ENCODE results near the gene ZDHHC5. TPM values are rescaled to one million over a fixed set of nuclear protein-coding genes. Genes with fewer than 3 reads are reported as not detected.
A peak's percentile ranks its signal among the peaks of the same experiment; 100 is the strongest.

The ZDHHC5 gene
- polyA plus RNA-seq (ENCODE audit: insufficient read length in 3 of 3) = 10 to 100 TPM; 53.7 to 59.9 (median 54.9) TPM
- long read RNA-seq, donor 1, full-length matches to known transcripts = 4 of 13 reads
- long read RNA-seq, donor 1, partial matches to known transcripts = 9 of 13 reads
- long read RNA-seq, donor 1, other reads (novel, unspliced or antisense) = 0 of 13 reads
- long read RNA-seq, donor 2, full-length matches to known transcripts = 5 of 5 reads
- long read RNA-seq, donor 2, partial matches to known transcripts = 0 of 5 reads
- long read RNA-seq, donor 2, other reads (novel, unspliced or antisense) = 0 of 5 reads
- long read RNA-seq, donor 3, full-length matches to known transcripts = 1 of 12 reads
- long read RNA-seq, donor 3, partial matches to known transcripts = 11 of 12 reads
- long read RNA-seq, donor 3, other reads (novel, unspliced or antisense) = 0 of 12 reads
- long read RNA-seq, donor 4, full-length matches to known transcripts = 3 of 13 reads
- long read RNA-seq, donor 4, partial matches to known transcripts = 10 of 13 reads
- long read RNA-seq, donor 4, other reads (novel, unspliced or antisense) = 0 of 13 reads
- long read RNA-seq, donor 5 = 0 reads
- long read RNA-seq, donor 6, full-length matches to known transcripts = 7 of 31 reads
- long read RNA-seq, donor 6, partial matches to known transcripts = 24 of 31 reads
- long read RNA-seq, donor 6, other reads (novel, unspliced or antisense) = 0 of 31 reads
- long read RNA-seq, donor 7, full-length matches to known transcripts = 2 of 170 reads
- long read RNA-seq, donor 7, partial matches to known transcripts = 129 of 170 reads
- long read RNA-seq, donor 7, other reads (novel, unspliced or antisense) = 39 of 170 reads
- long read RNA-seq, donor 8, full-length matches to known transcripts = 1 of 7 reads
- long read RNA-seq, donor 8, partial matches to known transcripts = 6 of 7 reads
- long read RNA-seq, donor 8, other reads (novel, unspliced or antisense) = 0 of 7 reads
- long read RNA-seq, donor 9, full-length matches to known transcripts = 3 of 24 reads
- long read RNA-seq, donor 9, partial matches to known transcripts = 21 of 24 reads
- long read RNA-seq, donor 9, other reads (novel, unspliced or antisense) = 0 of 24 reads
- long read RNA-seq, donor 10, partial matches to known transcripts = 17 of 17 reads
- long read RNA-seq, donor 10, other reads (novel, unspliced or antisense) = 0 of 17 reads
- long read RNA-seq, donor 11, full-length matches to known transcripts = 2 of 15 reads
- long read RNA-seq, donor 11, partial matches to known transcripts = 13 of 15 reads
- long read RNA-seq, donor 11, other reads (novel, unspliced or antisense) = 0 of 15 reads
- long read RNA-seq, donor 12, full-length matches to known transcripts = 6 of 28 reads
- long read RNA-seq, donor 12, partial matches to known transcripts = 22 of 28 reads
- long read RNA-seq, donor 12, other reads (novel, unspliced or antisense) = 0 of 28 reads
- long read RNA-seq, donor 13, partial matches to known transcripts = 61 of 71 reads
- long read RNA-seq, donor 13, other reads (novel, unspliced or antisense) = 10 of 71 reads
- long read RNA-seq, donor 14 = 0 reads
- long read RNA-seq, donor 15, full-length matches to known transcripts = 7 of 39 reads
- long read RNA-seq, donor 15, partial matches to known transcripts = 32 of 39 reads
- long read RNA-seq, donor 15, other reads (novel, unspliced or antisense) = 0 of 39 reads
- long read RNA-seq, donor 16, full-length matches to known transcripts = 2 of 22 reads
- long read RNA-seq, donor 16, partial matches to known transcripts = 20 of 22 reads
- long read RNA-seq, donor 16, other reads (novel, unspliced or antisense) = 0 of 22 reads

GRCh38 chr11:57667736-57668433 is at the start of gene ZDHHC5:
TSS of gene ZDHHC5 (plus strand) at chr11:57668114. CDS start at chr11:57673091, 4,977 bp downstream.
- peak; percentile 99 for DNase-seq

GRCh38 chr11:57618438-57618837 is 49.5 kb upstream of the ZDHHC5 start:
- no peak for DNase-seq

GRCh38 chr11:57619331-57619730 is 48.6 kb upstream of the ZDHHC5 start:
- DNase-seq = no peak

GRCh38 chr11:57620467-57620866 is 47.4 kb upstream of the ZDHHC5 start:
- DNase-seq = no peak

GRCh38 chr11:57622263-57622662 is 45.7 kb upstream of the ZDHHC5 start:
- DNase-seq = no peak

GRCh38 chr11:57624864-57625263 is 43.0 kb upstream of the ZDHHC5 start:
- DNase-seq = no peak

GRCh38 chr11:57626895-57627294 is 41.0 kb upstream of the ZDHHC5 start:
- DNase-seq = no peak

- DNase-seq = no peak
Observed at GRCh38 chr11:57630171-57630570, 37.7 kb upstream of the ZDHHC5 start.

GRCh38 chr11:57632116-57632515 is 35.8 kb upstream of the ZDHHC5 start:
- DNase-seq = no peak

- no peak for DNase-seq
Observed at GRCh38 chr11:57633394-57634070, 34.4 kb upstream of the ZDHHC5 start.

GRCh38 chr11:57634311-57634710 is 33.6 kb upstream of the ZDHHC5 start:
- DNase-seq = no peak

- no peak for DNase-seq
Observed at GRCh38 chr11:57635246-57635645, 32.7 kb upstream of the ZDHHC5 start.

- DNase-seq = no peak
Observed at GRCh38 chr11:57637626-57638004, 30.3 kb upstream of the ZDHHC5 start.

GRCh38 chr11:57638005-57638781 is 29.7 kb upstream of the ZDHHC5 start:
- peak; percentile 95 for DNase-seq

GRCh38 chr11:57638811-57639320 is 29.0 kb upstream of the ZDHHC5 start:
- DNase-seq = no peak

GRCh38 chr11:57639321-57640067 is 28.4 kb upstream of the ZDHHC5 start:
- DNase-seq = peak; percentile 96

- no peak for DNase-seq
Observed at GRCh38 chr11:57640068-57640800, 27.7 kb upstream of the ZDHHC5 start.
